ENCODE results near the gene PDCD2. TPM values are rescaled to one million over a fixed set of nuclear protein-coding genes. Genes with fewer than 3 reads are reported as not detected.

Gene PDCD2
- total and polyA plus RNA-seq, 9 of the 15 experiments (the other 6 are each of a cell fraction or from before 2014, with no cell fraction given): 67.3 to 430 (median 318) TPM

DNA sequence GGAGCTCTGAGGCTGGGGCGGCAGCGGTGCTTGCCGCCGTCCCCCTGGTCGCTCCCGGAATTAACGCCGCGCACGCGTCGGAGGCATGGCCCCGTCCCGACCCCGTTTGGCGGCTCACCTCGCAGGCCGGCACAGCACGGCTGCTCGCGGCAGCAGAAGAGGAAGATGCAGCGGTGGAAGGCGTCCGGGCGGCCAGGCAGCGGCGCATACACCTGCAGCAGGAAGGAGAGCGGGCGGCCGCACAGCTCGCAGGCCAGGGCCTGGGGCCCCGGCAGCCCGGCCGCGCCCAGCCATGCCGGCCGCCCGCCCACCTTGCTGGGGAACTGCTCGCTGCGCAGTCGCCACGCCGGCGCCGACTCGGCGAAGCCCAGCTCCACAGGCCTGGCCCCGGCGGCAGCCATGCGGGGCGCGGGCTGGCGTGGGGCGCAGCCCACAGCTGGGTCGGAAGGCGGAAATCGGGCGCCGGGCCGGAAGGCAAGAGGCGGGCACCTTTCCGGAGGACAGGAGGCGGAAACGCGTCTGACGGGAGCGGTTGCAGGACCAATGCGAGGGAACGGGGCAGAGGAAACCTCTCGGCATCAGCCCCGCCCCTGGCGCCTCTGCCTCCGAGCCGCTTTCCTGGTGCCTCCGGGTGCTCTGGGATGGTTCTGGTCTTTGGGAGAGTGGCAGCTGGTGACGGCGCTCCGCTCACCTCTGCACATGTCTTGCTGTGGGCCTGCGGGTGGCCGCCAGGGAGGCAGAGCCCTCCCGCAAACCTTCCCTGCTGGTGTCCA is at the start of gene PDCD2 (continued):
- TF ChIP-seq, protein P1, sequence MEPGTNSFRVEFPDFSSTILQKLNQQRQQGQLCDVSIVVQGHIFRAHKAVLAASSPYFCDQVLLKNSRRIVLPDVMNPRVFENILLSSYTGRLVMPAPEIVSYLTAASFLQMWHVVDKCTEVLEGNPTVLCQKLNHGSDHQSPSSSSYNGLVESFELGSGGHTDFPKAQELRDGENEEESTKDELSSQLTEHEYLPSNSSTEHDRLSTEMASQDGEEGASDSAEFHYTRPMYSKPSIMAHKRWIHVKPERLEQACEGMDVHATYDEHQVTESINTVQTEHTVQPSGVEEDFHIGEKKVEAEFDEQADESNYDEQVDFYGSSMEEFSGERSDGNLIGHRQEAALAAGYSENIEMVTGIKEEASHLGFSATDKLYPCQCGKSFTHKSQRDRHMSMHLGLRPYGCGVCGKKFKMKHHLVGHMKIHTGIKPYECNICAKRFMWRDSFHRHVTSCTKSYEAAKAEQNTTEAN (CRISPR knock-in tag; IDR thresholded peaks at IDR 0.05): peak; percentile 49; the same call in 1 of the 2 replicates
- peak; percentile 19 for TF ChIP-seq SP2 (IDR thresholded peaks at IDR 0.05; ENCODE audit: extremely low read depth, low read depth, low read length, poor library complexity, severe bottlenecking)
- TF ChIP-seq NEUROD1 (IDR thresholded peaks at IDR 0.05; ENCODE audit: borderline replicate concordance, low read depth, low read length, partially characterized antibody): no peak
- no peak for TF ChIP-seq HMG20A (CRISPR knock-in tag; conservative IDR thresholded peaks at IDR 0.05)
- TF ChIP-seq, protein P2, sequence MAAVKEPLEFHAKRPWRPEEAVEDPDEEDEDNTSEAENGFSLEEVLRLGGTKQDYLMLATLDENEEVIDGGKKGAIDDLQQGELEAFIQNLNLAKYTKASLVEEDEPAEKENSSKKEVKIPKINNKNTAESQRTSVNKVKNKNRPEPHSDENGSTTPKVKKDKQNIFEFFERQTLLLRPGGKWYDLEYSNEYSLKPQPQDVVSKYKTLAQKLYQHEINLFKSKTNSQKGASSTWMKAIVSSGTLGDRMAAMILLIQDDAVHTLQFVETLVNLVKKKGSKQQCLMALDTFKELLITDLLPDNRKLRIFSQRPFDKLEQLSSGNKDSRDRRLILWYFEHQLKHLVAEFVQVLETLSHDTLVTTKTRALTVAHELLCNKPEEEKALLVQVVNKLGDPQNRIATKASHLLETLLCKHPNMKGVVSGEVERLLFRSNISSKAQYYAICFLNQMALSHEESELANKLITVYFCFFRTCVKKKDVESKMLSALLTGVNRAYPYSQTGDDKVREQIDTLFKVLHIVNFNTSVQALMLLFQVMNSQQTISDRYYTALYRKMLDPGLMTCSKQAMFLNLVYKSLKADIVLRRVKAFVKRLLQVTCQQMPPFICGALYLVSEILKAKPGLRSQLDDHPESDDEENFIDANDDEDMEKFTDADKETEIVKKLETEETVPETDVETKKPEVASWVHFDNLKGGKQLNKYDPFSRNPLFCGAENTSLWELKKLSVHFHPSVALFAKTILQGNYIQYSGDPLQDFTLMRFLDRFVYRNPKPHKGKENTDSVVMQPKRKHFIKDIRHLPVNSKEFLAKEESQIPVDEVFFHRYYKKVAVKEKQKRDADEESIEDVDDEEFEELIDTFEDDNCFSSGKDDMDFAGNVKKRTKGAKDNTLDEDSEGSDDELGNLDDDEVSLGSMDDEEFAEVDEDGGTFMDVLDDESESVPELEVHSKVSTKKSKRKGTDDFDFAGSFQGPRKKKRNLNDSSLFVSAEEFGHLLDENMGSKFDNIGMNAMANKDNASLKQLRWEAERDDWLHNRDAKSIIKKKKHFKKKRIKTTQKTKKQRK (IDR thresholded peaks at IDR 0.05; ENCODE audit: borderline replicate concordance, low read depth, low read length): no peak
- no peak for TF ChIP-seq ZNF444 (CRISPR knock-in tag; IDR thresholded peaks at IDR 0.05)
- no peak for TF ChIP-seq MTA2 (IDR thresholded peaks at IDR 0.05; ENCODE audit: low read depth)
- peak; percentile 79; the same call in 1 of the 2 replicates for TF ChIP-seq ATF7 (IDR thresholded peaks at IDR 0.05)
- TF ChIP-seq, protein P3, sequence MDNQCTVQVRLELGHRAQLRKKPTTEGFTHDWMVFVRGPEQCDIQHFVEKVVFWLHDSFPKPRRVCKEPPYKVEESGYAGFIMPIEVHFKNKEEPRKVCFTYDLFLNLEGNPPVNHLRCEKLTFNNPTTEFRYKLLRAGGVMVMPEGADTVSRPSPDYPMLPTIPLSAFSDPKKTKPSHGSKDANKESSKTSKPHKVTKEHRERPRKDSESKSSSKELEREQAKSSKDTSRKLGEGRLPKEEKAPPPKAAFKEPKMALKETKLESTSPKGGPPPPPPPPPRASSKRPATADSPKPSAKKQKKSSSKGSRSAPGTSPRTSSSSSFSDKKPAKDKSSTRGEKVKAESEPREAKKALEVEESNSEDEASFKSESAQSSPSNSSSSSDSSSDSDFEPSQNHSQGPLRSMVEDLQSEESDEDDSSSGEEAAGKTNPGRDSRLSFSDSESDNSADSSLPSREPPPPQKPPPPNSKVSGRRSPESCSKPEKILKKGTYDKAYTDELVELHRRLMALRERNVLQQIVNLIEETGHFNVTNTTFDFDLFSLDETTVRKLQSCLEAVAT (IDR thresholded peaks at IDR 0.05): no peak
- TF ChIP-seq, protein P4, sequence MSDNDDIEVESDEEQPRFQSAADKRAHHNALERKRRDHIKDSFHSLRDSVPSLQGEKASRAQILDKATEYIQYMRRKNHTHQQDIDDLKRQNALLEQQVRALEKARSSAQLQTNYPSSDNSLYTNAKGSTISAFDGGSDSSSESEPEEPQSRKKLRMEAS (CRISPR knock-in tag; IDR thresholded peaks at IDR 0.05): peak; percentile 81
- TF ChIP-seq, protein P5, sequence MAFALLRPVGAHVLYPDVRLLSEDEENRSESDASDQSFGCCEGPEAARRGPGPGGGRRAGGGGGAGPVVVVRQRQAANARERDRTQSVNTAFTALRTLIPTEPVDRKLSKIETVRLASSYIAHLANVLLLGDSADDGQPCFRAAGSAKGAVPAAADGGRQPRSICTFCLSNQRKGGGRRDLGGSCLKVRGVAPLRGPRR (CRISPR knock-in tag; IDR thresholded peaks at IDR 0.05): no peak
- TF ChIP-seq ZBTB17 (CRISPR knock-in tag; IDR thresholded peaks at IDR 0.05): 0 out of 2 replicates have a peak, but pooled peaks have one; percentile 53
- peak; percentile 10; the same call in 1 of the 2 replicates for TF ChIP-seq E2F3 (CRISPR knock-in tag; IDR thresholded peaks at IDR 0.05)
- no peak for TF ChIP-seq NCOA2 (IDR thresholded peaks at IDR 0.05; ENCODE audit: partially characterized antibody in 2 of 2)
- TF ChIP-seq ZNF696 (CRISPR knock-in tag; conservative IDR thresholded peaks at IDR 0.05): no peak
- TF ChIP-seq SNRNP70 (optimal IDR thresholded peaks at IDR 0.05; ENCODE audit: low read depth, low read length): no peak
- TF ChIP-seq, protein P6, sequence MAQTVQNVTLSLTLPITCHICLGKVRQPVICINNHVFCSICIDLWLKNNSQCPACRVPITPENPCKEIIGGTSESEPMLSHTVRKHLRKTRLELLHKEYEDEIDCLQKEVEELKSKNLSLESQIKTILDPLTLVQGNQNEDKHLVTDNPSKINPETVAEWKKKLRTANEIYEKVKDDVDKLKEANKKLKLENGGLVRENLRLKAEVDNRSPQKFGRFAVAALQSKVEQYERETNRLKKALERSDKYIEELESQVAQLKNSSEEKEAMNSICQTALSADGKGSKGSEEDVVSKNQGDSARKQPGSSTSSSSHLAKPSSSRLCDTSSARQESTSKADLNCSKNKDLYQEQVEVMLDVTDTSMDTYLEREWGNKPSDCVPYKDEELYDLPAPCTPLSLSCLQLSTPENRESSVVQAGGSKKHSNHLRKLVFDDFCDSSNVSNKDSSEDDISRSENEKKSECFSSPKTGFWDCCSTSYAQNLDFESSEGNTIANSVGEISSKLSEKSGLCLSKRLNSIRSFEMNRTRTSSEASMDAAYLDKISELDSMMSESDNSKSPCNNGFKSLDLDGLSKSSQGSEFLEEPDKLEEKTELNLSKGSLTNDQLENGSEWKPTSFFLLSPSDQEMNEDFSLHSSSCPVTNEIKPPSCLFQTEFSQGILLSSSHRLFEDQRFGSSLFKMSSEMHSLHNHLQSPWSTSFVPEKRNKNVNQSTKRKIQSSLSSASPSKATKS (CRISPR knock-in tag; IDR thresholded peaks at IDR 0.05): no peak
- TF ChIP-seq CHD2 (IDR thresholded peaks at IDR 0.05; ENCODE audit: low read depth, low read length): no peak; the same call in 1 of the 2 replicates

Data from K562 (cell line).